OCI-LY7 (cell line): ENCODE measurements around the gene PCBP3. TPM values are rescaled to one million over a fixed set of nuclear protein-coding genes. Genes with fewer than 3 reads are reported as not detected.

Experiments used
- BruUV-seq: library from RNA; stranded (reverse); fragments of 400-500 nt; replicated peaks from 2 replicates; lab custom pipeline; 2021; lab: Mats Ljungman, UMichigan
- CTCF ChIA-PET: fragments of 300-600 bp; sonication (Branson Sonifier 250); formaldehyde crosslinking; loops from one replicate; lab custom pipeline; 2022; ENCODE audit warnings: antibody characterized with exemption; ENCODE audit not compliant: unreplicated experiment; lab: Charles Lee
- POLR2A ChIA-PET: fragments of 300-600 bp; sonication (Branson Sonifier 250); formaldehyde crosslinking; loops from one replicate; lab custom pipeline; 2022; ENCODE audit warnings: antibody characterized with exemption; lab: Charles Lee
- DNase-seq: peaks from one replicate; pipeline ENCODE4 v3.0.0-alpha.2; 2015; ENCODE audit warnings: low spot score
- H2AFZ ChIP-seq: fragments of 200-600 bp; sonication (generic), shearing (Covaris generic); 2 replicates; pipeline ENCODE4 v1.6.1; 2014; ENCODE audit warnings: mild to moderate bottlenecking, antibody characterized with exemption, low read length, moderate library complexity
- H3K27ac ChIP-seq: fragments of 200-600 bp; sonication (generic); 2 replicates; pipeline ENCODE4 v1.5.1; 2014; ENCODE audit warnings: mixed run types, low read depth, mild to moderate bottlenecking, moderate library complexity, low read length, inconsistent platforms; ENCODE audit not compliant: poor library complexity, severe bottlenecking
- H3K36me3 ChIP-seq: fragments of 200-600 bp; sonication (generic); 2 replicates; pipeline ENCODE4 v1.6.1; 2014; ENCODE audit warnings: mild to moderate bottlenecking, antibody characterized with exemption, low read length, moderate library complexity, mixed read lengths; ENCODE audit not compliant: insufficient read depth
- H3K4me1 ChIP-seq: fragments of 200-600 bp; sonication (generic); 2 replicates; pipeline ENCODE4 v1.5.1; 2014; ENCODE audit warnings: mild to moderate bottlenecking, low read length; ENCODE audit not compliant: insufficient read depth, poor library complexity, severe bottlenecking
- H3K4me2 ChIP-seq: fragments of 200-600 bp; sonication (generic); 2 replicates; pipeline ENCODE4 v1.6.1; 2014; ENCODE audit warnings: mild to moderate bottlenecking, low read length
- H3K4me3 ChIP-seq: fragments of 200-600 bp; sonication (generic); 2 replicates; pipeline ENCODE4 v1.5.1; 2014; ENCODE audit warnings: mild to moderate bottlenecking, low read depth, low read length; ENCODE audit not compliant: poor library complexity, severe bottlenecking
- H3K79me2 ChIP-seq: fragments of 200-600 bp; sonication (generic); 2 replicates; pipeline ENCODE4 v1.6.1; 2016; ENCODE audit warnings: low read depth, mild to moderate bottlenecking, low read length, moderate library complexity, mixed read lengths; ENCODE audit not compliant: insufficient read depth
- H3K9me2 ChIP-seq: fragments of 200-600 bp; sonication (generic); 2 replicates; pipeline ENCODE4 v1.6.1; 2016; ENCODE audit warnings: mild to moderate bottlenecking, low read length, mixed read lengths; ENCODE audit not compliant: insufficient read depth
- H3K9me3 ChIP-seq: fragments of 200-600 bp; sonication (generic); 2 replicates; pipeline ENCODE4 v1.6.1; 2014; ENCODE audit warnings: mild to moderate bottlenecking, mixed run types, low read length, mixed read lengths
- H4K20me1 ChIP-seq: fragments of 200-600 bp; sonication (generic); 2 replicates; pipeline ENCODE4 v1.6.1; 2014; ENCODE audit warnings: mild to moderate bottlenecking, antibody characterized with exemption, low read length, moderate library complexity, mixed read lengths; ENCODE audit not compliant: insufficient read depth
- CTCF ChIP-seq: fragments of 200-600 bp; sonication (generic); conservative IDR thresholded peaks from 2 replicates; pipeline ENCODE4 v1.5.1; 2014; ENCODE audit warnings: mild to moderate bottlenecking, antibody characterized with exemption, low read length, moderate library complexity, mixed read lengths
- EZH2phosphoT487 ChIP-seq: fragments of 200-600 bp; sonication (generic); IDR thresholded peaks from 2 replicates; pipeline ENCODE4 v1.6.1; 2018; ENCODE audit warnings: low read depth, borderline replicate concordance, mild to moderate bottlenecking, mixed run types, antibody characterized with exemption, low read length, moderate library complexity, mixed read lengths
- intact Hi-C: fragments of 100-400 bp; cut with micrococcal nuclease; formaldehyde crosslinking; loops from one replicate; pipeline ENCODE4 v1.10.0; 2022; ENCODE audit not compliant: unreplicated experiment
- total RNA-seq, 2 experiments: library from RNA; depleted of rRNA in 1 of 2; stranded (reverse); fragments of >200 nt in 1 of 2; shearing (Covaris generic) in 1 of 2; gene quantifications; 2 replicates each; pipeline ENCODE4 v1.2.3, GENCODE V29; 2014 to 2022

PCBP3 gene
- total RNA-seq, 2 experiments from 2014 or later, result 0.61 TPM; not detected in 1

GRCh38 chr21:45839274-45839673, 195.7 kb downstream of the PCBP3 start:
- H3K36me3 ChIP-seq, result no peaks in the 10 kb centered on the region
- no peak overlapping the region for H3K27ac ChIP-seq
- H3K4me1 ChIP-seq, result no peaks in the 10 kb centered on the region
- DNase-seq, result no peak
- intact Hi-C loops, result no loop called here
- H3K9me3 ChIP-seq, result no peaks in the 10 kb centered on the region
- no TSS peak for BruUV-seq
- CTCF ChIA-PET, result no interaction called here
- POLR2A ChIA-PET, result no interaction called here
- H3K79me2 ChIP-seq, result no peaks in the 10 kb centered on the region
- H3K4me3 ChIP-seq, result no peak overlapping the region
- no peaks in the 10 kb centered on the region for H4K20me1 ChIP-seq
- no peaks in the 10 kb centered on the region for H3K9me2 ChIP-seq
- no peak overlapping the region for H2AFZ ChIP-seq
- H3K4me2 ChIP-seq, result no peak overlapping the region
- TF ChIP-seq EZH2phosphoT487 (no peak), CTCF (no peak)

GRCh38 chr21:45841033-45841432, 197.5 kb downstream of the PCBP3 start:
- TF ChIP-seq CTCF (no peak), EZH2phosphoT487 (no peak)
- Histone ChIP-seq H3K79me2 (no peaks in the 10 kb centered on the region), H4K20me1 (no peaks in the 10 kb centered on the region), H3K9me3 (no peaks in the 10 kb centered on the region), H3K4me2 (no peak overlapping the region), H3K36me3 (no peaks in the 10 kb centered on the region), H3K4me1 (no peaks in the 10 kb centered on the region), H3K9me2 (no peaks in the 10 kb centered on the region), H3K27ac (no peak overlapping the region), H3K4me3 (no peak overlapping the region), H2AFZ (no peak overlapping the region)
- no peak for DNase-seq
- intact Hi-C loops, result no loop called here
- CTCF ChIA-PET, result no interaction called here
- BruUV-seq, result no TSS peak
- POLR2A ChIA-PET, result no interaction called here

GRCh38 chr21:45843426-45843825, 199.9 kb downstream of the PCBP3 start:
- ChIA-PET CTCF (no interaction called here), POLR2A (no interaction called here)
- Histone ChIP-seq H4K20me1 (no peaks in the 10 kb centered on the region), H3K79me2 (no peaks in the 10 kb centered on the region), H3K36me3 (no peaks in the 10 kb centered on the region), H3K27ac (no peak overlapping the region), H3K4me1 (no peaks in the 10 kb centered on the region), H2AFZ (no peak overlapping the region), H3K4me3 (no peak overlapping the region), H3K9me2 (no peaks in the 10 kb centered on the region), H3K9me3 (no peaks in the 10 kb centered on the region), H3K4me2 (no peak overlapping the region)
- DNase-seq, result no peak
- intact Hi-C loops, result no loop called here
- no TSS peak for BruUV-seq
- TF ChIP-seq EZH2phosphoT487, result no peak
- no peak for TF ChIP-seq CTCF
